ENCODE results near the gene NNMT.

NNMT gene

DNA sequence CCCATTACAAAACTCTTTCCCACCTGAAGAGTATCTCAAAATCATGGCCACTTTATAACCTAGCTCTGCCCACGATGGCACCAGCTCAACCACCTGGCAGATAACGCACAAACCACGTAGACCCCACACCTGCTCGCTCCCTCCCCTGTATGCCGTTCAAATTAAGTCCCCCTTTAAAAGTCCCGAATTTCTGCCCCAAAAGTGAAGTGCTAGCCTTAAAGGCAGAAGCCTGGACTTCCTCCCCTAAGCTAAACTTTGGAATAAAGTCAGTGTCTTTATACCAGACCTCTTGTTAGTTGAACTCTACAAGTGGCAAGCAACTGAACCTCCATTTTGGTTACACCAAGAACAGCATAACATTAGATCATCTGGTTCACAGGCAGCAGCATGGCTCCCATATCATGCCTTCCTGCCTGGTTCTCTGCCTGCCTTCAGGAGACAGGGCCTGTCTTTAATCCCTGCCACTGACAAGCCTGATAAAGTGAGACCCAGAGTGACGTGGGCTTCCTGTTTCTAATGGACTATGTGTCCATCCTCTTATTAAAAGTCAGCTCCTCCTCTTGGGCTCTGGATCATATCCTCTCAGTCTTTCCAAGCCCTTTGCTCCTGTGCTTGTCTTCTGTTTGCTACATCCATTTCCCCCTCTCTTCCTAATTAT lies 32.6 kb upstream of the NNMT start:
- no peak for DNase-seq (ENCODE audit: low spot score)

DNA sequence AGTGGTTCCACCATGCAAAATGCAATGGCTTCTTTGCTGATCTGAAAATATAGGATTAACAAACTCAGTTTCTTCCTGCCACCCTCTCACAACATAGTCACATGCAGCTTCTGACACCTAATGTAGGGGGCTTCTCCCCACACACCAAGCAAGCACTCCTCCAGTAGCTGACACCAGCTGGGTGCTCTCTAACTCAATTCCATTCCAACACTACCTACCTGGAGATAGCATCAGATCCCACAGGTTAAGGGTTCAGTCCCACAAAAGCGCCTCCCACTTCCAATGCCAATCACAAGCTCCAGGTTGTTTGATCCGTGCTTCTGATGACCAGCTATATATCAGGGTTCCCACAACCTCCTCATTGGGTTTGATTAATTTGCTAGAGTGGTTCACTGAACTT lies 31.8 kb upstream of the NNMT start:
- no peak for DNase-seq (ENCODE audit: low spot score)

DNA sequence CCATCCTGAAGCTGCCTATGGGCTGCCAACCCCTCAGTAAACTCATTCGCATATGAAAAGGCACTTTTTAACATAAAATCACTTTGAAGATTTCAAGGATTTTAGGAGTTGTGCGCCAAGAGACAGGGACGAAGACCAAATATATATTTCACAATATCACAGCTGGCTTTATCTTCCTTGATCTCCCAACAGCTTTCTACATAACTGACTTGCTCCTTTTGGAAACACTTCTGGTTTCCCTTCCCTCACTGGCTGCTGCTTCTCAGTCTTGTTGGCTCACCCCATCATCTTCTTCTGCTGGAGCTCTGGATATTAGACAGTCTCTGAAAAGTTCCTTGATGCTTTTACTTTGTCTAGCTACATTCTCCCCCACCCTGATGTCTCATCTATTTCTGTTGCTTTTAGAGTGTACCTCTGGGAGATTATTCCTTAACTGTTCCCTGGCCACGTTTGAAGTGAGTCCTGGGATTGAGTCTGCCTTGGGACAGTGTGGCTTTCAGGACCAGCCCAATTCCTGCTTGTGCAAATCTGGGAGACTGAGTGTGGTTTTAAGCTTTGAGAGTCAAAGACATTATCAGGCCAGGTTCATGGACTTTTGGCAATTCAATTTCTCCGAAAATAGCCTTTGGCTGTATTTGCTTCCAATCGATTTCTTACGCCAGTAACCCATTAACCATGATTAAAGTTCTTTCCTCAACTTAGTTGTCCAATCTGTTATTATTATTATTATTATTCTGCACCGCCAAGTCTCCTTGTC lies 30.9 kb upstream of the NNMT start:
- DNase-seq (ENCODE audit: low spot score) = no peak

DNA sequence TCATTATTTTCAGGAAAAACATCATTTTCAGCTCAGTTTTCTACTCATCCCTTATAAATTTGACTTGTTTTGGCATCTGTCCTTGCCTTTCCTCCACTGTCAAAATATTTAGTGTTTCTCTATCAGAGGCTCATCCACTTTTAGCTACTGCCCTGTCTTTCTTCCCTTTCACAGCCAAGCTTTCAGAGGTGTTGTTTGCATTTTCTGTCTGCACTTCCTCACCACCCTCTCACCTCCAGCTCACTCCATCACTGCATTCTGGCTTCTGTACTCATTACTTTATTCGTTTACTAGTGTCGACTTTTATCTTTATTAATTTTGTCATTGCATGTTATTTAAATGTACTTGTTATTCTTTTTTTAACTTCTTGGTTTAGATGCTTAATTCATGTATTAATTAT lies 26.7 kb upstream of the NNMT start:
- no peak for DNase-seq (ENCODE audit: low spot score)

DNA sequence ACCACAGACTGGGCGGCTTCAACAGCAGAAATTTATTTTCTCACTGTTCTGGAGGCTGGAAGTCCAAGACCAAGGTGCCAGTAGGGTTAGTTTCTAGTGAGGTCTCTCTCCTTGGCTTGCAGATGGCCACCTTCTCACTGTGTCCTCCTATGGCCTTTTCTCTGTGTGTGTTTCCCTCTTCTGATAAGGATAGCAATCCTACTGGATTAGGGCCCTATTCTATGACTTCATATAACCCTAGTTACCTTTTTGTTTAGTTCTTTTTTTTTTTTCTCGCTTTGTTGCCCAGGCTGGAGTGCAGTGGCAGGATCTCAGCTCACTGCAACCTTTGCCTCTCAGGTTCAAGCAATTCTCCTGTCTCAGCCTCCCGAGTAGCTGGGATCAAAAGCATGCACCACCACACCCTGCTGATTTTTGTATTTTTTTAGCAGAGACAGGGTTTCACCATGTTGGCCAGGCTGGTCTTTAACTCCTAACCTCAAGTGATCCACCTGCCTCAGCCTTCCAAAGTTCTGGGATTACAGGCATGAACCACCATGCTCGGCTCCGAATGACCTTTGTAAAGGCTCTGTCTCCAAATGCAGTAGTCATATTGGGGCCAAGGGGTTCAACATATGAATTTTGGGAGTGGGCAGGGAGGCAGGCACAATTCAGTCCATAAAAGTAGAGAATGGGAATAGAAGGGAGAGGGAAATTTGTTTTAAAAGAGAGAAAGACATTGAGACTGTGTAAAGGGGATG lies 25.5 kb upstream of the NNMT start:
- no peak for DNase-seq (ENCODE audit: low spot score)

DNA sequence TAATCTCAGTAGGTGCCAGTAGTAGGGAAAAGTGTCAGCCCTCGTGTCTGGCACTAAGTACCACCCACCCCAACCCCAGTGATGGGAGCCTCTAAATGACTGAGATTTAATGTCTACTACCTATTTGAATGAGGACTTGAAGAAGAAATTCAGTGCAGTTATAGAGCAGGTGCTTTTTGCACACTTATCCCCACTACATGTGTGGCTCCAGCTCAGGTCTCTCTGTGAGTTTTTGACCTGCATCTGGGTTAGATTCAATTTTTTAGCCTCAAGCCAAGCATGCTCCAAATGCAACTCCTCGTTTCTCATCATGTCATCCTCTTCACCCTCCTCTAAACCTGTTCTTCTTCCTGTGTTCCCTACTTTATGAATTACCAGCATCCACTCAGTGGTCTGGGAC lies 24.9 kb upstream of the NNMT start:
- DNase-seq (ENCODE audit: low spot score) = no peak

DNA sequence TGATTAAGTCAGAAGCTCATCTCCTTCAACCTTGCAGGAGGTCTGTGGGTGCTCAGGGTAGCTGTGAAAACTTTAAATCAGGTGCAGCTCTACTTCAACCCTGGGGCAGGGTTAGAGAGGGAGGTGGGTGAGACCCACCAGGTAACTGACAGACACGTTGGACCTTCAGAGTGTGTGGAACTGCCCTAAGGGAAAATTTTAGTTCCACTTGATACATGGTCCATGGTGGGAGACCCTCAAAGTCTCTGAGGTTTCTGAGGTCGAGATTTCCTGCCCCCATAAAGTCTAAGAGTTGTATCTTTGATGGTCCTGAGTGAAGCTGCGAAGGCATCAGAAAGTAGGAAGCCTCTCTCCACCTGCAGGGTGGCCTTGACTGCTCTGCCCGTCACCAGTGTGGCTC lies 23.9 kb upstream of the NNMT start:
- no peak for DNase-seq (ENCODE audit: low spot score)

DNA sequence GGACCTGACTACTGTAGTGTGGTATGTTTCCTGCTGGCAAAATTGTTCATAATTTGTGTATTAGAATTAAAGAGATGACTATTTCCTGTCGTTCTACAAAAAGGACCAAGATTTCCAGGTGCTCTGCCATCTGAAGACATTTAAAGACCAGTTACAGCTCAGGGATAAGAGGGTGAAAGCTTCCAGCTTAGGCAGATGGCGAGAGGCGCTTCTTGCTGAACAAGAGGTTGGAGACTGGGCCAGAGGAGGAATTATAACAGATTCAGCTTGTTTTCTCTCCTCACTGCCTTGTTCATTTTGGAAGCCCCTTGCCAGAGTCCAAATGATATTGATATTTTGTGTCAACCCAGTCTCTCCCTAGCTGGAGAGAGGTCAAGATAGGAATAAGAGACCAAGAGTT lies 23.1 kb upstream of the NNMT start:
- no peak for DNase-seq (ENCODE audit: low spot score)

DNA sequence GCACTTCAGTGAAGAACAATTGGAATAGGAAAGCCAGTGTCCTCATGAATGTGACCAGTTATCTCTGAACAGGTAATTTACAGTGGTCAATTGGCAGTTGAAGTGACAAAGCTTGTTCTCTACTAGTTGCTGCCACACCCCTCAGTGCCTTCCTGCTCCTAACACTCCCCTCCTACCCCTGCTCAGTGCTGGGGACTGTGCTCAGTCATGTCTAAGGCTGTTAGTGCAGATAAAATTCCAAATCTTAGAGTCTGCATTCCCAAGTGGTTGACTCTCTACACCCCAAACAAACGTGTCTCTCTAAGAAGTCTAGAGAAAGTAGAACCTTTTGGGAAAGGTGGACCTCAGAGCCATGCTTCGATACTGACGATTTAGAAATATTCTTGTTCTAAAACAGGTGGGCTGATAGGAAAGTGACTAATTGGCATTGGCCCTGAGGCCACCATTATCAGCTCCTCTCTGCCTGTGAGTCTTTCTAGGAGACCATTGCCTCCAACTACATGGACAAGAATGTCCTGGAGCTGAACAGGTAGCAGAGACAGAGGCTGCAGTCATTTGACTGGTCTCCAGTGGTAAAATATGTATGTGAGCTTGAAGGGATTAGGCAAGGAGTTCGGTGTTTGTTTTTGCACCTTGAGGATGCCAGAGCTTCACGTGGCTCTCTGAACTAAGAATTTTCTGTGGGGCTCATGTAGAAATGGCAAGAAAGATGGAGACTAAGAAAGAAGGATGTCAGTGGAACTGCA lies 22.1 kb upstream of the NNMT start:
- DNase-seq (ENCODE audit: low spot score) = no peak

DNA sequence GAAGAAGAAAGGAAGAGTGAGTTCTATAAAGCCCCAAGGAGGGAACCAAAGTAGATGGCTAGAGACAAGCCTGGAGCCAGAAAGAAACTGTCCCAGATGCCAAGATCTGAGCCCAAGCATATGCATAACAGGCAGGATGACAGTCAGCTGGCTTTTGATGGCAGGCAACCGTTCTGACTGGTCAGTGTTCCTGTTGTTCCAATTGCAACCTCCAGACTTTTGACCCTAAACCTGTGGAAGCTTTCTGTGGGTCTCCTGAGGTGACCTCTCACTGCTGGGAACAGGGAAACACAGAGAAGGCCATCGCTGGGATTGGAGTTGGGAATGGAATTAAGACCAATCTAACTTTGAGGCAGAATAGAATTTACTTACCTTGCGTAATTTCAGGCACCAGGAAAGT lies 21.6 kb upstream of the NNMT start:
- no peak for DNase-seq (ENCODE audit: low spot score)

DNA sequence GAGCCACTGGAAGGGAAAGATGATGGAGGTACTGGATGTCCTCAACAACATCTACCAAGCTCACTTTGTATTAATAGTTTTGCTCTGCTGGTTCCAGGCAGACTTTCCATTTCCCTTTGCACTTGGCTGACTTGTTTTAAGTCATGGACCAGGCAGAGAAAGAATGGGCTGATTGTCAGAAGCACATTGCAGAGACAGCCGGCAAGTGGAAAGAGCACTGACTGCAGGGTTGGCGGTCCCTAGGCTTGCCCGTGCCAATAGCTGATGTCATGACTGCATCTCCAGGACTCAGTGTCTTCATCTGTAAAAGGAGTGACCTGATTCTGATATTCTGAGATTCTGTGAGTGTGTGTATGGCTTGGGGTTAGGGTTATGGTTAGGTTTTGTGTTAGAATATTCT lies 20.9 kb upstream of the NNMT start:
- no peak for DNase-seq (ENCODE audit: low spot score)

DNA sequence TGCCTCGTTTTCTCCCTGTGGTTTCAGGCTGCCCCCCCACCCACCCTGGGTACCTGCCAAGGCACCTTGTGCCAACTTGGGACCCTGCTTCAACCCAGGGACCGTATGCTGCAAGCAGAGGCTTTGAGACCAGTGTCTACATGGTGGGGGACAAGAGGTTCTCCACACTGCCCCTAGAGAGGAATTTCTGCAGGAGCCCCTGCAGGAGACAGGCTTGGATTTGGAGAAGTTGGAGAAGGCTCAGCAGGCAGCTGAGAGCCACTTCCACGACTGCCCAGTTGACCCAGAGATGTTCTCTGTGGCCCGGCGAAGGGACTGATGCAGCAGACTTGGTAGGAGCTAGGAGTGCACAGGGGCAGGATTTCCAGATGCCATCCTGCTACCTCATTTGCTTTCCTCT lies 20.1 kb upstream of the NNMT start:
- no peak for DNase-seq (ENCODE audit: low spot score)

DNA sequence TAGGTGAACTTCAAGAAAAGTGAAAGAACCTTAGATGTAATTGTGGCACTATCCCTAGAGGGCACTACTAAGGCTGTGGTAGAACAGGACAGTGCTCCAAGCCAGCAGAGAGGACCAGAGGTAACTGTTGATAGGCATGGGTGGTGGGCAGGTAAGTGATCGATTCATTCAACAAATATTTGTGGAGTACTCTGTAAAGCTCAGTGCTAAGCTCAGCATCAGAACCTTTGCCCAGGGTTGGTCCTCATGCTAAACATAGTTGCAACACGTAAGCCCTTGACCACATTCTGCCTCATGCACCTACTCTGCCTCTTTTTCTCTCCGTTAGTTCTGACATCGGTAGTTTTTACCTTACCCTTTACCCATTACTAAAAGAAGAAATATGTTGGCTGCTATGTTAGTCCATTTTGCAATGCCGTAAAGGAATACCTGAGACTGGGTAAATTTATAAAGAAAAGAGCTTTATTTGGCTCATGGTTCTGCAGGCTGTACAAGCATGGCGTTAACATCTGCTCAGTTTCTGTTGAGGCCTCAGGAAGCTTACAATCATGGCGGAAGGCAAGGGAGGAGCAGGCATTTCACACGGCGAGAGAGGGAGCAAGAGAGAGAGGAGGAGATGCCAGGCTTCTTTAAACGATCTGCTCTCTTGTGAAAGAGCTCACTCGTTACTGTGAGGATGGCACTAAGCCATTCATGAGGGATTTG lies 18.4 kb upstream of the NNMT start:
- no peak for DNase-seq (ENCODE audit: low spot score)

DNA sequence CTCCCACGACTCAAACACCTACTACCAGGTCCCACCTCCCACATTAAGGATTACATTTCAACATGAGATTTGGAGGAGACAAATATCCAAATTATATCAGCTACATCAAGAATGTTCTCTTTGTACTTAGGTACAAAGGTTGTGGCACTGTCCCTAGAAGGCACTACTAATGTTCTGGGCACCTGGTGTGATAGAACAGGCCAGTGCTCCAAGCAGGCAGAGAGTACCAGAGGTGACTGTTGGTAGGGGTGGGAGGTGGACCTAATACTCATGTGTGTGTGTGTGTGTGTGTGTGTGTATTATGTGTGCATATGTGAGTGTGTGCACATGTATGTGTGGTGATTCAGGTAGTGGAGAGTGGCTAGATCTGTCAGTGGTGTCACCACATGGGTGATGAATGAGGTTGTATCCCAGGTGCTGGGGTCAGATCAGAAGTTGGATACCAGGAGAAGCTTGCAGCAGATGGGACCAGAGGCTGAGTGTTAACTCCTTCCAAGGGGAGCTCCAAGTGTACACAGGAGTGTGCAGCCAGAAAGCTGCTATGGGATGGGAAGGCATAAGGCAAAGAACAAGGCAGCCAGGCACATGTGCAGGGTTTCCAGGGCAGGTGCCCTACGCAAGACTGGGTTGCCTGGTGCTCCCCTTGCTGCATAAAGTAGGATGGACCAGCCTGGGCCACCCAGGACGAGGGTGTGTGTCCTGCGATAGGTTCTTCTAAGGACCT lies 17.7 kb upstream of the NNMT start:
- DNase-seq (ENCODE audit: low spot score) = no peak

DNA sequence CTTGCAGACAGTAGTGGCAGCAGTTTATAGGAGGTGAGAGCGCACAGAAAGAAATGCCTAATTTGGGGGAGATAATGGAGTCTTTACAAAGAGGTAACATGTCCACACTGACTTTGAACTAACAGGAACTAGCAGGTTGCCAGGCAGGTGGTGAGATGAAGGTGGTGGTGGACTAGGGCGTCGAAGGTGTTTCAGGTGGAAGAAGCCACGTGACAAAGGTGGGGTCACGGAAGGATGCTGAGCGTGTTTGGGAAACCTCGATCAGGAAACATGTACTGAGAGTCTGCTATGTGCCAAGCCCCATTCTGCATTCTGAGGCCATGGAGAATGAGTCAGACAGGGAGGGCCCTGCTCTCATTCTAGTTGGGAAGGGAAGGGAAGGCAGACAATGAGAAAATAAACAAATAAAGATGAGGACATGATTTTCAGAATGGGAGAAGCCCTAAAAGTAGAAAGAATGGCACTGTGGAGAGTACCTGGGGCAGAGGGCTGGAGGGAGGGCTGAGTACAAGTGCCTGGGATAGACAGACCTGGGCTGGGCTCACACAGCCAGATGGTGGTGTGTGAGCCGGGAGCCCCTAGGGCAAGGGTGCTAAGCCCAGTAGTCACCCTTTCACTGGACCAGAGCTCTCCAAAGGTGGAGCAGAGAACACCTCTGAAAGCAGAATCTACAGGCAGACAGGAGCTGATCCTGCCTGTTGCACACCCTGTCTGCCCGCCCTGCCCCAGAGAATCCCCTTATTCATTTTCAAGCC lies 16.2 kb upstream of the NNMT start:
- DNase-seq (ENCODE audit: low spot score) = peak; percentile 44

DNA sequence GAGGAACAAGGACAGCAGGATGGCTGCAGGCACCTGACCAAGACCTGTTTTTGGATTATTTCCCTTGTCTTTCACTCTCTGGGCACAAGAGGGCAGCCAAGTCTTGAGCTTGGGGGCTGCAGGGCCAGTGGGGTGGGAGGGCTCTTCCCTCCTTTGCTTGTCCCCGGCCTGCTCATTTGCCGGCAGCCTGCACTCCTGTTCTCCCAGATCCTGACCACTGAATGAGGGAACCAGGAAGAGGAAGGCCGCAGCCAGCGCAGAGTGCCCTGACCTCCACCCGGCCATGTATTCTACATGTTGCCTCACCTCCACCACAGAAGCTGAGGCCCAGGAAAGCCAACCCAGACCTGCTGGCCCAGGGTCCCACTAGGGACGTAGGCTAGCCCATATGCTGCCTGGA lies 15.5 kb upstream of the NNMT start:
- DNase-seq (ENCODE audit: low spot score) = peak; percentile 67

DNA sequence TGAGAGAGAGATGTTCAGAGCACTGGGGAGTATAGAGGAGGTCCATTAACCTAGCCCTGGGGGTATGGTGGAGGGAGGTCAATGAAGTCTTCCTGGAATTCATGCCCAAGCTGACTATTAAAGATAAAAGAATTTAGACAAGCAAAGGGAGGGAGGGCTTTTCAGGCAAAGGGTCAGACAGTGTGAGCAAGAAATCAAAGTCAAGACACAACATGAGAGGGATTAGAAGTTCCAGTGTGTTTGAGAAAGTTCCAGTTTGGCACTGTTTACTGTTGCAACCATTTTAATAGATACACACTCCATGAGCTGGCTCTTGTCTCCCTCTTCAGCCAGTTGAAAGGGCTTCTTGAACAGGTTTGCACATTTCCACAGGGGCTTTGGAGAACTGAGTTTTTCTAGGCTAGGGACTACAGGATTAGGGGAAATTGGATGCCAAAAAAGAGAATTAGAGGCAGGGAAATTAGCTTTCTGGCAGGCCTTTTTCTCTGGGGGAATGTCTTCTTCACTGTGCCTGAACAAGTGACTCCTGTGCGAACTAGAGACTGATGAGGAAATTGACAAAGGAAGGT lies 14.7 kb upstream of the NNMT start:
- DNase-seq (ENCODE audit: low spot score) = no peak

DNA sequence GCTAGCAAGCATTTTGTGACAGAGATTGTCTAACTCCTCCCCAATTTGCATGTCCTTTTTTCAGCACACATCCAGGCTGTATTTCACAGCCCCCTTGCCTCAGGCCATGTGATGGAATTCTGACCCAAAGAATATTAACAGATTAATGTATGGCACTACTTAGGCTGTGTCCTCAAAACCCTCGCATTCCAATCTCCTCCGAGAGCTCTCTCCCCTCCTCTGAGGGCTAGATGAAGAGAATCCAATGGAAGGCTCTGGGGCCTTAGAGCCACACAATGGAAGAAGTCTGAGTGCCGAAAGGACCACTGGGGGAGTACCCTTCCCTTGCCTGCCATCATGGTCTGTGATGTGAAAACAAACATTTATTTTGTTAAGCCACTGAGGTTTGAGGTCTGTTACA lies 13.7 kb upstream of the NNMT start:
- no peak for DNase-seq (ENCODE audit: low spot score)

DNA sequence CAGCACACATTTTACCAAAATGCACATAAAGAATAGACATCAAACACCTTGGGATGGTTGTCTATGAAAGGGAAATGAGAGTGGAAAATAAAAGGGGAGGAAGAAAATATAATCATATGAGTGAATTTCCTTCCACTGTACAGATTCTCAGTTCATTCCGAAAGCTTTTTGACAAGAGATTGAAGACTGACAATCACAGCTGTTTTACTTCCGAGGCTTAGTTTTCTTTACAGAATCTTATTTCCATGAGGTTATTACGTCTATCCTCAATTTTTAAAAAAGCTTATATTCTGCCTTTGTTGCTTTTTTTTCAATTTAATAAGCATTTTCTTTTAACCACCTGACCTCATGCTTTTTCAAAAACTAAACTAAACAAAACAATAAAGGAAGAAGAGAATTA lies 12.8 kb upstream of the NNMT start:
- no peak for DNase-seq (ENCODE audit: low spot score)

DNA sequence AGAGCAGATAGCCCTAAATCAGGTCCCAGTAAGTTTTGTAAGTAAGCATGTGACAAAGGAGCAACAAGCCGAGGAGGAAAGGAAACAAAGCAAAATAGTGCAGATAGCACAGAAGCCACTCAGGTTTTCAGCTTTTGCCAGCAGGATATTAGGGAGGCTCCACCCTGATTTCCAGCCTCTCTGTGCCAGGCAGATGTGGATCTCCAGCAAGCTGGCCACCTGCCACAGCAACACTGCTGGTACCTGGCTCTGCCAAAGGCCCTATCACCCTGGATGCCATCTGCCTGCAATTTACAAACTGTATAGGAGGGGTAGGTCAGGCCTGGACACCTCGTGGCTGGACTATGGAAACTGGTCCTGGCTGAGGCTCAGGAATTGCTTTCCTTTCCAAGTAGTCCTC lies 12.2 kb upstream of the NNMT start:
- no peak for DNase-seq (ENCODE audit: low spot score)
